Liver (tissue), 9 donors: ENCODE measurements around the gene FAM221B. TPM values are rescaled to one million over a fixed set of nuclear protein-coding genes. Genes with fewer than 3 reads are reported as not detected.

Source experiments
- DNase-seq: peaks from one replicate; pipeline ENCODE4 v3.0.0-alpha.2; 2017; ENCODE audit warnings: low spot score
- H3K27ac ChIP-seq, 2 donors: one replicate each; pipeline ENCODE4 v1.7.0; 2013; ENCODE audit warnings: inconsistent platforms in 2 of 2, low read length in 2 of 2, control low read depth in 1 of 2, low read depth in 1 of 2, mild to moderate bottlenecking in 1 of 2
- H3K27me3 ChIP-seq, 4 donors: one replicate each; pipeline versions ENCODE4 v1.6.1 to v1.7.0; 2013; ENCODE audit warnings: low read length in 3 of 4, inconsistent platforms in 1 of 4, mild to moderate bottlenecking in 1 of 4, moderate library complexity in 1 of 4; ENCODE audit not compliant: control insufficient read depth in 4 of 4, insufficient read depth in 4 of 4
- H3K36me3 ChIP-seq, 4 donors: one replicate each; pipeline versions ENCODE4 v1.6.1 to v1.7.0; 2013; ENCODE audit warnings: low read length in 3 of 4, mild to moderate bottlenecking in 3 of 4, low read depth in 1 of 4, moderate library complexity in 1 of 4; ENCODE audit not compliant: control insufficient read depth in 4 of 4, insufficient read depth in 3 of 4
- H3K4me1 ChIP-seq, 4 donors: one replicate each; pipeline versions ENCODE4 v1.6.1 to v1.7.0; 2013; ENCODE audit warnings: low read length in 3 of 4, mild to moderate bottlenecking in 3 of 4, moderate library complexity in 1 of 4; ENCODE audit not compliant: control insufficient read depth in 4 of 4, insufficient read depth in 4 of 4
- H3K4me3 ChIP-seq, 3 donors: one replicate each; pipeline versions ENCODE4 v1.6.1 to v1.7.0; 2013; ENCODE audit warnings: low read length in 3 of 3, control low read depth in 1 of 3, low read depth in 1 of 3, mild to moderate bottlenecking in 1 of 3
- H3K9ac ChIP-seq, 2 donors: one replicate each; pipeline ENCODE4 v1.7.0; 2013; ENCODE audit warnings: low read length in 2 of 2, mild to moderate bottlenecking in 2 of 2, moderate library complexity in 2 of 2, control low read depth in 1 of 2, low read depth in 1 of 2
- H3K9me3 ChIP-seq, 4 donors: one replicate each; pipeline versions ENCODE4 v1.6.1 to v1.7.0; 2013; ENCODE audit warnings: low read length in 3 of 4; ENCODE audit not compliant: control insufficient read depth in 4 of 4
- ATF3 ChIP-seq: IDR thresholded peaks from 2 replicates; pipeline ENCODE4 v1.6.1; 2016; ENCODE audit warnings: antibody characterized with exemption
- CTCF ChIP-seq: fragments of 150-350 bp; IDR thresholded peaks from 2 replicates; pipeline ENCODE4 v1.5.1; 2017; ENCODE audit warnings: improper control_type of control experiment, low read depth, low read length; ENCODE audit not compliant: missing input control
- EGR1 ChIP-seq, 2 donors: IDR thresholded peaks; 2 replicates each; pipeline ENCODE4 v1.6.1; 2016 to 2018; ENCODE audit warnings: antibody characterized with exemption in 2 of 2, low read depth in 2 of 2
- FOXA1 ChIP-seq: IDR thresholded peaks from 2 replicates; pipeline ENCODE4 v1.6.1; 2016; ENCODE audit warnings: antibody characterized with exemption
- FOXA2 ChIP-seq: IDR thresholded peaks from 2 replicates; pipeline ENCODE4 v1.6.1; 2016; ENCODE audit warnings: antibody characterized with exemption
- GABPA ChIP-seq, 2 donors: IDR thresholded peaks in 1 of 2; conservative IDR thresholded peaks in 1 of 2; 2 replicates each; pipeline ENCODE4 v1.6.1; 2016; ENCODE audit warnings: antibody characterized with exemption in 2 of 2, mild to moderate bottlenecking in 1 of 2, moderate library complexity in 1 of 2
- HNF4A ChIP-seq, 2 donors: conservative IDR thresholded peaks; 2 replicates each; pipeline ENCODE4 v1.6.1; 2016; ENCODE audit warnings: antibody characterized with exemption in 2 of 2, mild to moderate bottlenecking in 2 of 2
- HNF4G ChIP-seq: IDR thresholded peaks from 2 replicates; pipeline ENCODE4 v1.6.1; 2016; ENCODE audit warnings: antibody characterized with exemption
- JUND ChIP-seq, 2 donors: IDR thresholded peaks; 2 replicates each; pipeline ENCODE4 v1.6.1; 2016; ENCODE audit warnings: antibody characterized with exemption in 2 of 2
- MAX ChIP-seq: IDR thresholded peaks from 2 replicates; pipeline ENCODE4 v1.6.1; 2016; ENCODE audit warnings: antibody characterized with exemption
- NR2F2 ChIP-seq: IDR thresholded peaks from 2 replicates; pipeline ENCODE4 v1.6.1; 2016; ENCODE audit warnings: antibody characterized with exemption
- RAD21 ChIP-seq, 2 donors: IDR thresholded peaks; 2 replicates each; pipeline ENCODE4 v1.6.1; 2016; ENCODE audit warnings: antibody characterized with exemption in 2 of 2, mild to moderate bottlenecking in 2 of 2
- REST ChIP-seq: IDR thresholded peaks from 2 replicates; pipeline ENCODE4 v1.6.1; 2016; ENCODE audit warnings: antibody characterized with exemption, mild to moderate bottlenecking
- SP1 ChIP-seq: IDR thresholded peaks from 2 replicates; pipeline ENCODE4 v1.6.1; 2018; ENCODE audit warnings: antibody characterized with exemption, mild to moderate bottlenecking
- TAF1 ChIP-seq: conservative IDR thresholded peaks from 2 replicates; pipeline ENCODE4 v1.6.1; 2016; ENCODE audit warnings: antibody characterized with exemption, mild to moderate bottlenecking
- YY1 ChIP-seq: IDR thresholded peaks from 2 replicates; pipeline ENCODE4 v1.6.1; 2016; ENCODE audit warnings: antibody characterized with exemption, mild to moderate bottlenecking
- ZBTB33 ChIP-seq: IDR thresholded peaks from 2 replicates; pipeline ENCODE4 v1.6.1; 2016; ENCODE audit warnings: antibody characterized with exemption
- WGBS: extraction: QIAGEN DNeasy Blood & Tissue Kit; methylation state at CpG from one replicate; pipeline ENCODE4 v1.1.7; 2013; 5-methylcytosine and 5-hydroxymethylcytosine counted together
- polyA plus RNA-seq, 2 donors: library from polyadenylated mRNA; stranded (reverse) in 1 of 2; unstranded in 1 of 2; fragments of 200-250 nt in 1 of 2; fragments of >200 nt in 1 of 2; fragmentation: Nextera tagmentation in 1 of 2; extraction: Ambion mirVana in 1 of 2; gene quantifications; one replicate each; pipeline versions ENCODE4 v1.2.1 to v1.2.3, GENCODE V29; 2013 to 2015
- total RNA-seq, 2 donors: library from RNA; depleted of rRNA; stranded (reverse); fragments of >200 nt; gene quantifications; one replicate each; pipeline ENCODE4 v1.2.3, GENCODE V29; 2014
- donor health status: healthy.
- donor health status: healthy.
- donor health status: healthy.
- donor health status: healthy.
- donor health status: healthy.

FAM221B gene
- total and polyA plus RNA-seq, 4 donors, result 0.35 TPM; not detected in 3

- H3K36me3 ChIP-seq, result no peaks in the 10 kb centered on the region
- no peak overlapping the region for H3K27ac ChIP-seq
- 31% methylated on average over 4 of the region's 4 CpGs for WGBS
- no peaks in the 10 kb centered on the region for H3K9me3 ChIP-seq
- H3K4me3 ChIP-seq, result no peak overlapping the region
- DNase-seq, result no peak
- no peak overlapping the region for H3K9ac ChIP-seq
- TF ChIP-seq ZBTB33 (no peak), HNF4G (no peak), GABPA (IDR thresholded peaks at IDR 0.05 in 1 of 2, conservative IDR thresholded peaks at IDR 0.05 in 1 of 2) (no peak), REST (no peak), CTCF (no peak), RAD21 (IDR thresholded peaks at IDR 0.05) (no peak), FOXA1 (no peak)
- peaks cover 0 to 23% (median 12%) of the 10 kb centered on the region in 4 donors for H3K4me1 ChIP-seq
- H3K27me3 ChIP-seq, result no peaks in the 10 kb centered on the region
Observed at GRCh38 chr9:35790025-35790384, 38.5 kb downstream of the FAM221B start.

GRCh38 chr9:35789541-35789940, 39.0 kb downstream of the FAM221B start:
- no peaks in the 10 kb centered on the region for H3K36me3 ChIP-seq
- no peak overlapping the region for H3K4me3 ChIP-seq
- DNase-seq, result no peak
- no peak overlapping the region for H3K9ac ChIP-seq
- WGBS, result 92% methylated on average over 2 of the region's 2 CpGs
- peaks cover 0 to 23% (median 12%) of the 10 kb centered on the region in 4 donors for H3K4me1 ChIP-seq
- no peaks in the 10 kb centered on the region for H3K9me3 ChIP-seq
- no peaks in the 10 kb centered on the region for H3K27me3 ChIP-seq
- H3K27ac ChIP-seq, result no peak overlapping the region
- TF ChIP-seq SP1 (no peak), HNF4A (conservative IDR thresholded peaks at IDR 0.05) (no peak), FOXA1 (no peak), RAD21 (IDR thresholded peaks at IDR 0.05) (no peak), JUND (IDR thresholded peaks at IDR 0.05) (no peak), YY1 (no peak), EGR1 (IDR thresholded peaks at IDR 0.05; ENCODE audit: low read depth in 2 of 2) (no peak), FOXA2 (no peak), NR2F2 (no peak), REST (no peak), CTCF (no peak), HNF4G (no peak), ATF3 (no peak), GABPA (IDR thresholded peaks at IDR 0.05 in 1 of 2, conservative IDR thresholded peaks at IDR 0.05 in 1 of 2) (no peak), MAX (no peak), TAF1 (no peak)
